Endothelial cell (in vitro differentiated cells): ENCODE data around the gene RIPOR3. TPM values are rescaled to one million over a fixed set of nuclear protein-coding genes. Genes with fewer than 3 reads are reported as not detected.

Experiments
- DNase-seq: peaks from one replicate; pipeline ENCODE4 v3.0.0; 2021; ENCODE audit warnings: low spot score
- H3K27ac Mint-ChIP-seq: one replicate; pipeline ENCODE4 v1.8.0; 2021; ENCODE audit warnings: mixed read lengths, inconsistent platforms; ENCODE audit not compliant: unreplicated experiment
- H3K27me3 Mint-ChIP-seq: one replicate; pipeline ENCODE4 v1.8.0; 2021; ENCODE audit warnings: mild to moderate bottlenecking, moderate library complexity, mixed read lengths, inconsistent platforms; ENCODE audit not compliant: unreplicated experiment
- H3K36me3 Mint-ChIP-seq: one replicate; pipeline ENCODE4 v1.8.0; 2021; ENCODE audit warnings: mild to moderate bottlenecking, low read depth, mixed read lengths, inconsistent platforms; ENCODE audit not compliant: unreplicated experiment
- H3K4me1 Mint-ChIP-seq: one replicate; pipeline ENCODE4 v1.8.0; 2021; ENCODE audit warnings: mild to moderate bottlenecking, mixed read lengths, inconsistent platforms; ENCODE audit not compliant: unreplicated experiment
- H3K4me3 Mint-ChIP-seq: one replicate; pipeline ENCODE4 v1.8.0; 2021; ENCODE audit warnings: mild to moderate bottlenecking, mixed read lengths, inconsistent platforms; ENCODE audit not compliant: unreplicated experiment
- H3K9me3 Mint-ChIP-seq: one replicate; pipeline ENCODE4 v1.8.0; 2021; ENCODE audit warnings: mixed read lengths, inconsistent platforms; ENCODE audit not compliant: unreplicated experiment
- total RNA-seq: library from RNA; stranded (reverse); fragmentation: NEBNext Ultra II Directional; extraction: Animal tissue kit (Norgen Biotek cat#: 25700); gene quantifications from one replicate; pipeline ENCODE4 v1.2.1, GENCODE V29; 2021; ENCODE audit not compliant: unreplicated experiment
- TF ChIP-seq, protein P1 (sequence below): fragments of 200-600 bp; sonication (generic); IDR thresholded peaks from one replicate; pipeline ENCODE4 v1.5.0; 2021; ENCODE audit warnings: antibody characterized with exemption; ENCODE audit not compliant: unreplicated experiment

RIPOR3 gene
- total RNA-seq, 1 donor from 2014 or later: 11.2 TPM

DNA sequence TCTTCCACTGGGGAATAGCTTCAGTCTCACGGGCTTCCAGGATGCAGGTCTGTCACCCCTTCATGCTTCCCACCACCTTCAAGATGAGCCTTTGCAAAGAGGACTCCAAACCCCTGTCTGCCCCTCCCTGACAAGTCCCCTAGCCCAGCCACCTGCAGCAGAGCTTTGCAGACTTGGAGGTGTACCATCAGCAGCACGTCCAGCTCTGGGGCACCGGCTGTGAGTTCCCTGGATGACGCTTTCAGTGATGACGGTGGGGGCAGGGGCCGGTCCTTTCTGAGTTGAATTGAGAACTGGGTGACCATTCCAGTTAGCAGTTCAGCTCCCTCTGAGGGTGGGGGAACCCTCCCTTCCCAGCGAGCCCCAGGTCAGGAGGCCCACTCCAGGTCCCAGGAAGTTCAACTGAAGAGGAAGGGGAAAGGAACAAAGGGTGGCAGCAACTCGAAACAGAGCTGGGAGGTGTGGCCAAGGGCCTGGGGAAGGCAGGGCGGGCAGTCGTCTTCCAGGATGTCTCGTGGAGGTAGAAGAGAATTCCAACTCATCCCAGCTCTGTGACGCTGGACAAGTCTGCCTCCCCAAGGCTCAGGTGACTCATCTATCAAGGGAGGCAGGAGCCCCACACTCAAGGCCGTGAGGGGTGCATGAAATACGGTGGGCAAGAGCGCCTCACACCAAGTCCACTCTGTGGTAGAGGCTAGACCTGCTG is 95.2 kb downstream of the RIPOR3 start:
- Mint-ChIP-seq H3K4me1 (peaks cover 13% of the 10 kb centered on the region), H3K36me3 (no peaks in the 10 kb centered on the region), H3K27ac (no peak overlapping the region), H3K27me3 (peaks cover 17% of the 10 kb centered on the region), H3K9me3 (no peaks in the 10 kb centered on the region), H3K4me3 (no peak overlapping the region)
- no peak for DNase-seq
- TF ChIP-seq, protein P1, sequence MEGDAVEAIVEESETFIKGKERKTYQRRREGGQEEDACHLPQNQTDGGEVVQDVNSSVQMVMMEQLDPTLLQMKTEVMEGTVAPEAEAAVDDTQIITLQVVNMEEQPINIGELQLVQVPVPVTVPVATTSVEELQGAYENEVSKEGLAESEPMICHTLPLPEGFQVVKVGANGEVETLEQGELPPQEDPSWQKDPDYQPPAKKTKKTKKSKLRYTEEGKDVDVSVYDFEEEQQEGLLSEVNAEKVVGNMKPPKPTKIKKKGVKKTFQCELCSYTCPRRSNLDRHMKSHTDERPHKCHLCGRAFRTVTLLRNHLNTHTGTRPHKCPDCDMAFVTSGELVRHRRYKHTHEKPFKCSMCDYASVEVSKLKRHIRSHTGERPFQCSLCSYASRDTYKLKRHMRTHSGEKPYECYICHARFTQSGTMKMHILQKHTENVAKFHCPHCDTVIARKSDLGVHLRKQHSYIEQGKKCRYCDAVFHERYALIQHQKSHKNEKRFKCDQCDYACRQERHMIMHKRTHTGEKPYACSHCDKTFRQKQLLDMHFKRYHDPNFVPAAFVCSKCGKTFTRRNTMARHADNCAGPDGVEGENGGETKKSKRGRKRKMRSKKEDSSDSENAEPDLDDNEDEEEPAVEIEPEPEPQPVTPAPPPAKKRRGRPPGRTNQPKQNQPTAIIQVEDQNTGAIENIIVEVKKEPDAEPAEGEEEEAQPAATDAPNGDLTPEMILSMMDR: no peak

- Mint-ChIP-seq H3K27me3 (peaks cover 15% of the 10 kb centered on the region), H3K4me1 (peaks cover 13% of the 10 kb centered on the region), H3K9me3 (no peaks in the 10 kb centered on the region), H3K27ac (peak overlapping the region; percentile 6), H3K36me3 (no peaks in the 10 kb centered on the region), H3K4me3 (no peak overlapping the region)
- TF ChIP-seq, protein P1: no peak
- no peak for DNase-seq
Observed at GRCh38 chr20:50595433-50595895, 95.9 kb downstream of the RIPOR3 start.

DNA sequence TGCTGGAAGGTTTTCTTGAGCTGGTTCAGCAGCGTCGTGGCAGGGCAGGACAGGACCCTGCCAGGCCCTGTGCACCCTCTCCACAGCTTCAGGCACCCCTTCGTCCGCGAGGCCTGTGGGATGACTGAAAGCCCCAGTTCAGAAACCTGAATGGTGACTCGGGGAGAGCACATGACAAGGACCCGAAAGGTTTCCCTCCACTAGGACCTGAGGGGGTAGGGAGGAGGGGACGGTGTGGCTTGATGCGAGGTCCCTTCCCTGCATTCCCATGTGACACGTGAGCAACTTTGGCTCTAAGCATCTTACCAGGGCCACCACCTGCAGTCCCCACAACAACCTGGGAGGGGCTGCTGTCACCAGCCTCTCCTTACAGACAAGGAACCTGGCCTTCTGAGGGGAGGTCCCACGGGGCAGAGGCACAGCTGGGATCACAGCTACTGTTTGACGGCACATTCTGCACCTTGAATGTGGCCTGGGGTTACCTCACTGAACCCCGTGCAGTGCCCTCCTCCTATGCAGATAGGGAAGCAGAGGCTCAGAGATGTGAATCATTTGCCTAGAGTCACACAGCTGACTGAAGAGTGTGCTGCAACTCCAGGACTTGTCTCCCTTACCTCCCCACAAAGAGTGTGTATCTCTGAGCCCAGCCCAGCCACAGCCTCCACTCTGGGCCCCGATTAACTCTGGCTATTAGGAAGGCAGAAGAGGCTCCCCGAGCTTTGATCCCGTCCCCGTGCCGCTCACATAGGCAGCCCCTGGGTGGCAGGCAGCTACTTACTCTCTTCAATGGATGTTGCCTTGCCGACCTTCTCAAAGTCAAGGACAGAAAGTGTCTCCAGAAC is 96.5 kb downstream of the RIPOR3 start:
- TF ChIP-seq, protein P1: no peak
- Mint-ChIP-seq H3K4me1 (peaks cover 13% of the 10 kb centered on the region), H3K4me3 (no peak overlapping the region), H3K27ac (no peak overlapping the region), H3K27me3 (peaks cover 15% of the 10 kb centered on the region), H3K36me3 (no peaks in the 10 kb centered on the region), H3K9me3 (no peaks in the 10 kb centered on the region)
- DNase-seq: no peak

- Mint-ChIP-seq H3K36me3 (no peaks in the 10 kb centered on the region), H3K4me3 (no peak overlapping the region), H3K27me3 (peaks cover 15% of the 10 kb centered on the region), H3K9me3 (no peaks in the 10 kb centered on the region), H3K27ac (no peak overlapping the region), H3K4me1 (peaks cover 13% of the 10 kb centered on the region)
- DNase-seq: no peak
- TF ChIP-seq, protein P1: no peak
Observed at GRCh38 chr20:50594231-50594590, 97.1 kb downstream of the RIPOR3 start.

GRCh38 chr20:50593005-50593335 is 98.4 kb downstream of the RIPOR3 start:
- TF ChIP-seq, protein P1: no peak
- H3K4me3 Mint-ChIP-seq: no peak overlapping the region
- H3K9me3 Mint-ChIP-seq: no peaks in the 10 kb centered on the region
- H3K27me3 Mint-ChIP-seq: peaks cover 15% of the 10 kb centered on the region
- no peak overlapping the region for H3K27ac Mint-ChIP-seq
- H3K36me3 Mint-ChIP-seq: no peaks in the 10 kb centered on the region
- DNase-seq: no peak
- H3K4me1 Mint-ChIP-seq: peaks cover 13% of the 10 kb centered on the region
